Activated naive CD8-positive, alpha-beta T cell treated with anti-CD3 and anti-CD28 coated beads, Interleukin-2, amount 10 ng/mL, durations not matched to agents 7 days and 5 days (primary cell): ENCODE measurements around the gene ATXN1. TPM values are rescaled to one million over a fixed set of nuclear protein-coding genes. Genes with fewer than 3 reads are reported as not detected.

ENCODE experiments used
- ATAC-seq: fragments of 150-1000 bp; cut with Tn5 transposase; one replicate; pipeline ENCODE4 v1.10.0; 2021; ENCODE audit warnings: low read depth, moderate library complexity
- POLR2A ChIA-PET: fragments of 350-600 bp; sonication (Branson Sonifier 250); formaldehyde crosslinking; loops from one replicate; lab custom pipeline; 2021; ENCODE audit warnings: antibody characterized with exemption; lab: Charles Lee
- DNase-seq: peaks from one replicate; pipeline ENCODE4 v3.0.0; 2021
- H3K27ac Mint-ChIP-seq: one replicate; pipeline ENCODE4 v1.8.0; 2022; ENCODE audit warnings: mild to moderate bottlenecking, mixed read lengths
- H3K27me3 Mint-ChIP-seq: one replicate; pipeline ENCODE4 v1.8.0; 2022; ENCODE audit warnings: mild to moderate bottlenecking, moderate library complexity, mixed read lengths
- H3K36me3 Mint-ChIP-seq: one replicate; pipeline ENCODE4 v1.8.0; 2021; ENCODE audit warnings: mild to moderate bottlenecking, mixed read lengths
- H3K4me1 Mint-ChIP-seq: one replicate; pipeline ENCODE4 v1.8.0; 2021; ENCODE audit warnings: mixed read lengths
- H3K4me3 Mint-ChIP-seq: one replicate; pipeline ENCODE4 v1.8.0; 2022; ENCODE audit warnings: mild to moderate bottlenecking, moderate library complexity, mixed read lengths
- H3K9me3 Mint-ChIP-seq: one replicate; pipeline ENCODE4 v1.8.0; 2021; ENCODE audit warnings: mixed read lengths
- total RNA-seq, 2 experiments: library from RNA; stranded (reverse); gene quantifications; one replicate each; pipeline ENCODE4 v1.2.3, GENCODE V29; 2021

The ATXN1 gene
- total RNA-seq, 2 experiments from 2014 or later, result 63.6 to 67.2 TPM

DNA sequence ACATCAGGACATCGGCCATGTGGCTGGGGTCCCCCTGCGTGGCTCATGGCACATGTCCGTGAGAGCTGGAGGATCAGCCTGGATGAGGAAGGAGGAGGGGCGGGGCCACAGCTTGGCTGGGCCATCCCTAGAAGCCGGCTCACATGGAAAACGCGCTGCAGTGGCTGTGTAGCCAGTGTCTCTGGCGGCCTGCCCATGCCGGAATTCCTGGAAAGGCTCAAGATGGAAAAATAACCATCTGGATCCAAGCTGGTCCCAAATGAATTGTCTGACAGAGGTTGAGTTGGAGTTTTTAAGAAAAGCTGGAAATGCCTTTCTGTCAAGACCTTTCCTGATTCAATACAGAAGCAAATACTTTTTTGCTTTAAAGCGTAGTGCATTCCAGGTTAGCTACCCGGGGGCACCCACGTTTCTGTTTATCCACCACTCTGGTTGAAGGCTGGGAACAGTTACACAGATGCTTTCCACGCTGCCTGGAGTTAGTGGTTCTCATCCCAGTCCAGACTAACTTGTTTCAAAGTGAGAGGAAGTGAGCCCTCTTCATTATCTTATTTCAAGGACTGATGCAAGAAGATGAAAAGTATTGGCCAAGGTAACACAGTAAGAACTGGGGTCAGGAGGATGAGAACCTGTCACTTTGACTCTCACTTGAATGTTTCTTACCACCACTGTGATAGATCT lies 423.8 kb downstream of the ATXN1 start:
- POLR2A ChIA-PET, result interaction anchor here (0.9 kb wide), 1 partner anchor 426 kb away, joined by 3 read pairs; no protein-coding TSS in a partner anchor
- Mint-ChIP-seq H3K36me3 (no peaks in the 10 kb centered on the region), H3K27me3 (no peaks in the 10 kb centered on the region), H3K9me3 (no peaks in the 10 kb centered on the region), H3K4me1 (no peaks in the 10 kb centered on the region), H3K4me3 (no peak overlapping the region), H3K27ac (no peak overlapping the region)
- no peak for ATAC-seq
- no peak for DNase-seq

DNA sequence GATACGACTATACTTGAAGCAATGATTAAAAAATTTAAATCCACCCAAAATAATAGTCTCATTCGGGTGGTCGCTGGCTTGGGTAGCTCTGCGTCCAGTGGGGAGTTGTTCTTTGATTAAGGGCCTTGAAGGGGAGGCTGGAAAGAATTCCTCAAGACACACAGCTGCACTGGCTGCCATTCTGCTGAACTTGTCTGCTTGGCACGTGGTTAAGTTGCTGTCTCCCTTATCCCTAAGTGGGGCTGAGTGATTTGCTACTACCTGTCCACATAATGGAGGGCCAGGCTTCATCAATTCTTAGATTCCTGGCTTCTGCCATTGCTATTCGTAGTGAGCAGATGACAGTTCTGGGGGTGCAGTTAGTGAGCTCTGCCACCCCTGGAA lies 424.4 kb downstream of the ATXN1 start:
- POLR2A ChIA-PET, result interaction anchor here (0.9 kb wide), 1 partner anchor 426 kb away, joined by 3 read pairs; no protein-coding TSS in a partner anchor
- Mint-ChIP-seq H3K27me3 (no peaks in the 10 kb centered on the region), H3K4me3 (no peak overlapping the region)

DNA sequence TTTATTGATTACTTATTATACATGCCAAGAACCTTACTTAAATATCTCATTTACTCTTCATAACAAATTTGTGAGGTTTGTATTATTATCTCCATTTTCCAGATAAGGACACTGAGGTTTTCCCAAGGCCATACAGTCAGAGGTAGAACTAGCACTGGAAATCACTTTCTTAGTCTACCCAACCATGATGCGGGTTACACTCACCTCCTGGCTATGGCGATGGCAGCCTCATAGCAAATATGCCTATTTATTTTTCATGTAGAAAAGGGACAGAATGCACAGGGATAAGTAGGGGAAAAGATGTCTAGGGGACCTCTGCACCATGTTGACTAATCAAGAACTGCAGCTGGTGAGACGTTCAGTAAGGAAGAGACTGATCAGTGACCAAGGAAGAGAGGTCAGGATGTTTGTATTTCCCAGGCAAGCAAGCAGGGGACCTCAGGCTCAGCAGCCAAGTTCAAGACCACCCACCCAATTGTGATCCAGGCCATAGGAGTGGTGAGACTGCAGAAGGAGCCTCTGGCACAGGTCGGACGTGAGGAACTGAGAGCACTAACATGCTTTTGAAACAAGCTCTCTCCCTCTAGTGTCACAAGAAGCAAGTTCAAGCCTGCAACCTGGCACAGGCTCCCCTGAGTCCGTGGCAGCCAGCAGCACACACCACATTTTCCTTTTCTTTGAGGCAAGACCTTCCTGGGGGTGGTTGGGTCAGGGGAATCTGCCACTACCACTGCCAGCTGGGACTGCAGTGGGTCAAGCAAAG lies 425.0 kb downstream of the ATXN1 start:
- POLR2A ChIA-PET, result interaction anchor here (0.9 kb wide), 1 partner anchor 427 kb away, joined by 3 read pairs; no protein-coding TSS in a partner anchor
- DNase-seq (no peak), ATAC-seq (no peak)
- H3K27ac Mint-ChIP-seq, result no peak overlapping the region
- H3K27me3 Mint-ChIP-seq, result no peaks in the 10 kb centered on the region
- no peaks in the 10 kb centered on the region for H3K9me3 Mint-ChIP-seq
- H3K36me3 Mint-ChIP-seq, result no peaks in the 10 kb centered on the region
- no peak overlapping the region for H3K4me3 Mint-ChIP-seq
- no peaks in the 10 kb centered on the region for H3K4me1 Mint-ChIP-seq

More for the DNA sequence above, 424.4 kb downstream of the ATXN1 start:
- DNase-seq (no peak), ATAC-seq (no peak)
- Mint-ChIP-seq H3K4me1 (no peaks in the 10 kb centered on the region), H3K36me3 (no peaks in the 10 kb centered on the region), H3K27ac (no peak overlapping the region), H3K9me3 (no peaks in the 10 kb centered on the region)

DNA sequence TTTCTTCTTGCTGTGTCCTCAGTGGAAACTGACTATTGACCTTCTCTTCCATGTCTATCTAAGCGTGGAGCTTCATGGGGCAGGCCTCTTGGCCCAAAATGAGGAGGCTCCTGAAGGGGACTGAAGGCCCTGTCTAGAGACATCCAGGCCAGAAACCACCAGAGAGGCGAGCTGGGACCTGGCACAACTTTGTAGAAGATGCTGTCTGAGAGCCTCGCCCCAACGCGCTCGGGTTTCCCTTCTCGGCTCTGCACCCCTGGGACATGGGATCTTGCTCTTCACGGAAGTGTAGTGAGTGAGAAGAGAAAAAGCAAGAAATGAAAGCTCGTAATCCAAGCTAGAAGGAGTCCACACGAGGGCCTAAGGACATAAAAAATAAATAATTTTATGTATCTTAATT lies 426.1 kb downstream of the ATXN1 start:
- Mint-ChIP-seq H3K9me3 (no peaks in the 10 kb centered on the region), H3K4me3 (no peak overlapping the region), H3K27ac (no peak overlapping the region), H3K36me3 (no peaks in the 10 kb centered on the region), H3K27me3 (no peaks in the 10 kb centered on the region), H3K4me1 (no peaks in the 10 kb centered on the region)
- POLR2A ChIA-PET, result no interaction called here
- ATAC-seq (no peak), DNase-seq (no peak)

DNA sequence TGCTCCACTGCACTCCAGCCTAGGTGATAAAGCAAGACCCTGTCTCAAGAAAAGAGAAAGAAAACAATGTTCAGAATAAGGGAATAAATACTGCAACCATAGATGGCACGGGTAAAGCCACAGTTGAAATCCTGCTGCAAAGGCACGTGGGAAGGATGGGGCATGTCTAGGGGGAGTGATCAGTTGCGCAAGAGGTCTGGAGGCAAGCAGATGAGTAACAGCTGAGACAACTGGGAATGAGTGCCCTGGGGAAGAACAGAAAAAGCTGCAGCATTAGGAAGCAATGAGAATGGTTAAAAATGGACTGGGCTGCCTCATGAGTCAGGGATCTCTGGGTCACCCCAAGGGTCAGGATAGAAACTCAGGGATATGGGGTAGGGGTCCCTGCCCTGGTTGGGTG lies 426.6 kb downstream of the ATXN1 start:
- H3K27me3 Mint-ChIP-seq, result no peaks in the 10 kb centered on the region
- POLR2A ChIA-PET, result no interaction called here
- ATAC-seq (no peak), DNase-seq (no peak)
- no peaks in the 10 kb centered on the region for H3K9me3 Mint-ChIP-seq
- no peaks in the 10 kb centered on the region for H3K36me3 Mint-ChIP-seq
- no peaks in the 10 kb centered on the region for H3K4me1 Mint-ChIP-seq
- H3K27ac Mint-ChIP-seq, result no peak overlapping the region
- no peak overlapping the region for H3K4me3 Mint-ChIP-seq

DNA sequence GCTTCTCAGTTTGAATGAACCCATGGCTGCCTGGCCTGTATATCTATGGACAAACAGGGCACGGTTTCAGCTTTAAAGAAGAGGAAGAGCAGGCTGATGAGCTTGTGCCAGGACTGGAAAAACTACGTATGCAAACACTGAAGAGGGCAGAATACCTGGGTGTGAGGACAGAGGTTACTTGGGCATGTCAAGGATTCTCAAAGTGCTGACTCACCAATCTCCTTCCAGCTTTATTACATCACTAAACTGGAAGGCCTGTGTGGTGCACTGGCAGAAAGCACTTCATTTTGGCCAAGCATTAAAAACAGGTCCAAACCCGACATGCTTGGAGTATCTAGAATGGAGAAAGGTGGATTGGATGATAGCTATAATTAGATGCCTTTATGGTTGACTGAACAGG lies 427.7 kb downstream of the ATXN1 start:
- ATAC-seq, result no peak
- Mint-ChIP-seq H3K9me3 (no peaks in the 10 kb centered on the region), H3K27me3 (no peaks in the 10 kb centered on the region), H3K27ac (no peak overlapping the region), H3K4me3 (no peak overlapping the region), H3K4me1 (no peaks in the 10 kb centered on the region), H3K36me3 (no peaks in the 10 kb centered on the region)
- POLR2A ChIA-PET, result no interaction called here
- DNase-seq, result no peak

DNA sequence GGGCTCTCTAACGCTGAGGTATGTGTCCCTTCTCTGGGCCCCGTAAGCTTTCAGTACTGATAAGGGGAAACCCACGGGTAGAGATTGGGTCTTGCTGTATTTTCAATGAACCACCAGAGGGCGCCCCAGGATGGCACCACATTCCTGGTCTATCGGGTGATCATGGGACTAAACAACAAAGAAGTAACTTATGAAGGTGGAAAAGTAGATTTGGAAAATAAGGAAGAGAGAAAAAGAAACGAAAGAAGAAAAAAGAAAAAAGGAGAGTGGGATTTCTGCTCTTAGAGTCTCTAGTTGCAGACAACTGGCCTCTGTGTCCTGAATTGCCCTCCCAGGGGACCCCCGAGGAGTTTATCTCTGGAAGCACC lies 429.1 kb downstream of the ATXN1 start:
- Mint-ChIP-seq H3K9me3 (no peaks in the 10 kb centered on the region), H3K27ac (no peak overlapping the region), H3K36me3 (no peaks in the 10 kb centered on the region), H3K27me3 (no peaks in the 10 kb centered on the region), H3K4me1 (no peaks in the 10 kb centered on the region), H3K4me3 (no peak overlapping the region)
- POLR2A ChIA-PET, result interaction anchor here (0.5 to 1.9 kb wide), 4 partner anchors 10 to 431 kb away, joined by 3 to 11 read pairs (median 5); partner anchors contain the start of gene ATXN1
- peak; percentile 71 for DNase-seq
- ATAC-seq, result peak; percentile 91

DNA sequence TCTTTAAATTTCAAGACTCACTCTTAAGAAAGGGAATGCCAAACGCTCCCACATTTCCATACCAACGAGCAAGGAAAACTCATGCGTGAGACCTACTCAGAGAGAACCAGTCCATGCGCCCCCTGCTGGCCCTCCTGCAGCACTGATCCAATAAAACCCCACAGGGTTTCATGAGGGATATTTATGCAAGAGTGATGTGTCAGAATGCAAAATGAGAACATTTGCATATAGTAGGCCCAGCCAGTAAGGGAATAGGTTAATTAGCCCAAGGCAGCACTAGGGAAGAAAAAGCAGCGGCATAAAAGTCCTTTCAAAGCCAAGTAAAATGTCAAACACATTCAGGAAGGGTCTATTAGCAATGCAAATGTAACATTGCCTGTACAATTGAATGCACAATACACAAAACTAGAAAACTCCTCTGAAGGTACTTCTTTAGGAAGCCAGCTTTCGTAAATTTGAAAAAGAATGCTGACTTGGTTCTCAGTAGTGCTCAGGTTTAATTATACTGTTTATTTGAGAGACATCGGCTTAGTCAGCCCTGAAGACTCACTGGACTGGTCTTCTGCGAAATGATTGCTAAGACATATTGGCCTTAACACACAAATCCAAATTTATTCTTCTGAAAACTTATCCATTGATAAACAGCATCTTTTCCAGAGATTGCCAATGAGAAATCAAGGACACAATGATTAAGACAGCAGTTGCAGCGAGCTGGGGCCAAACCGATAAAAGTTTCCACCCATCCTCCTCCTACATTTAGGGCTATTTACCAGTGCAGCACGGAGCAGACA lies 429.7 kb downstream of the ATXN1 start:
- peaks cover 3% of the 10 kb centered on the region for H3K36me3 Mint-ChIP-seq
- POLR2A ChIA-PET, result interaction anchor here (0.5 to 1.9 kb wide), 4 partner anchors 9 to 432 kb away, joined by 3 to 11 read pairs (median 5); partner anchors contain the start of gene ATXN1
- H3K4me3 Mint-ChIP-seq, result no peak overlapping the region

DNA sequence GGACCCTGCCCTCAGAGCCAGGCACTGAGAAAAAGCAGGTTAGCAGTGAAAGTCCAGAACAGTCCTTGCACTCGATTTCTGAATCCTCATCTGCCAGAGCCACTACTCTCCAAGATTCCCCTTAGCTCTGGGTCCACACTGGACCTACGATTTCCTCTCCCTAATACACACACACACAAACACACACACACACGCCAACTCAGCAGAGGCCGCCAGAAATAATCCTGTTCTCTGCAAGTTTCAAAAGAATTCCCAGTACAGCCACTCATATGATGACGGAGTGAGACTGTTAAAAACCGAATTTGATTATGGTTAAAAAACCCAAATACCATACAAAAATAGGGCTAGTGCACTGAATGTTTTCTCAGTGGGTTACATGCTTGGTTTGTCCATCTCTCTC lies 432.0 kb downstream of the ATXN1 start:
- DNase-seq, result no peak
- H3K4me1 Mint-ChIP-seq, result peaks cover 10% of the 10 kb centered on the region
- H3K27me3 Mint-ChIP-seq, result no peaks in the 10 kb centered on the region
- H3K4me3 Mint-ChIP-seq, result no peak overlapping the region
- ATAC-seq, result no peak
- POLR2A ChIA-PET, result no interaction called here
- H3K27ac Mint-ChIP-seq, result no peak overlapping the region
- peaks cover 1% of the 10 kb centered on the region for H3K9me3 Mint-ChIP-seq
- peaks cover 17% of the 10 kb centered on the region for H3K36me3 Mint-ChIP-seq

More for the DNA sequence above, 429.7 kb downstream of the ATXN1 start:
- H3K27me3 Mint-ChIP-seq, result no peaks in the 10 kb centered on the region
- H3K9me3 Mint-ChIP-seq, result no peaks in the 10 kb centered on the region
- H3K4me1 Mint-ChIP-seq, result no peaks in the 10 kb centered on the region
- DNase-seq (peak; percentile 69), ATAC-seq (peak; percentile 44)
- H3K27ac Mint-ChIP-seq, result no peak overlapping the region

DNA sequence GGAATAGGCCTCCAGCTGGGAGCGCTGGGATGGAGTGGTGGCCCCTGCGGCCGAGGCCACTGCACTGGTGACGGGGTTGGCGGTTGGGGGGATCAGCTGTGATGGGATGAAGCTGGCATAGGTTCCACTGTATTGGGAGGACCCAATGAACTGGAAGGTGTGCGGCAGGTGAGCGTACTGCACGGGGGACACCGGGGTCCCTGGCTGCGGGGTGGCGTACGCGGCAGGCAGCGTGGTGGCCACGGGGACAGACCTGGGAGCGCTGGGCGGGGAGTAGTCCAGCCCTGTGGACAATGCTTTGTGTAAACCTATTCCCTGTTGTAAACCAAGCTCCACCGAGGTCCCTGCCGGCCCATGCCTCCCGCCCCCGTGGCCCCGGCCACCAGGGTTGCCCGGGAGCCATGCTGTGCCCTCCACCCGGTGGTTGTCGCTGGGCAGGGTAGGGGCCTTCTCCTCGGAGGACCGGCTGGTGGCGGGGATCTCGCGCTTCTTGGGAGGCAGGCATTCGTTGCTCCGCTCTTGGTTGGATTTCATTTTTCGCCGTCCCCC lies 433.4 kb downstream of the ATXN1 start:
- H3K4me1 Mint-ChIP-seq, result peaks cover 16% of the 10 kb centered on the region
- POLR2A ChIA-PET, result no interaction called here
- no peak for ATAC-seq
- no peak overlapping the region for H3K4me3 Mint-ChIP-seq
- H3K27ac Mint-ChIP-seq, result no peak overlapping the region
- no peak for DNase-seq
- peaks cover 1% of the 10 kb centered on the region for H3K9me3 Mint-ChIP-seq
- peaks cover 17% of the 10 kb centered on the region for H3K36me3 Mint-ChIP-seq
- H3K27me3 Mint-ChIP-seq, result no peaks in the 10 kb centered on the region

DNA sequence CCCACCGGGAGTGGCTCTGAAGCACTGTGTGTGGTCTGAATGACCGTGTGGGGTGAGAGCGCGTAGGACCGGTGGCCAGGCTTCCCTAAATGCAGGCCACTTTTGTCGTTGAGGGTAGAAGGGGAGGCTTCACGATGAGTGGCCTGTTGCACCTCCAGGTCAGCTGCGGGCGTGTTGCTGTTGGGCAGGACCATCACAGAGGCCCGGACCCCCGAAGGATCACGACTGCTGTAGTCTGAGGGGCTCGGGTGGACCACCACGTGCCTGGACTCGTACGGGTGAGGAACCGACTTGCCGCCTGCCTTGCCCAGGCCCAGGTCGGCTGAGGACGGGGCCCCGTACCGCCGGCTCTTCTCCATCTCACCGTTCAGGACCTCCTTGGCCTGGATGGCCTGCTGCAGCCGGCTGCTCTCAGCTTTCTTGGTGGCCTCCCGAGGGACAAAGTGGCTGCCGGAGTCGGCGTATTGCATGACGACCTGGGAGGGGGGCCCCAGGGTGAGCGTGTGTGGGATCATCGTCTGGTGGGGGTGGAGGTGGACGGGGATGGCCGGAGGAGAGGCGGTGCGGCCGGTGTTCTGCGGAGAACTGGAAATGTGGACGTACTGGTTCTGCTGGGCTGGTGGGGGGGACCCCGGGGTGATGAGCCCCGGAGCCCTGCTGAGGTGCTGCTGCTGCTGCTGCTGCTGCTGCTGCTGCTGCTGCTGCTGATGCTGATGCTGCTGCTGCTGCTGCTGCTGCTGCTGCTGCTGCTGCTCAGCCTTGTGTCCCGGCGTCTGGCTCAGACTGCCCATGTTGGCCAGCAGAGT lies 434.1 kb downstream of the ATXN1 start:
- Mint-ChIP-seq H3K4me3 (no peak overlapping the region), H3K36me3 (peaks cover 17% of the 10 kb centered on the region), H3K4me1 (peaks cover 23% of the 10 kb centered on the region), H3K27ac (no peak overlapping the region), H3K27me3 (no peaks in the 10 kb centered on the region), H3K9me3 (peaks cover 1% of the 10 kb centered on the region)
- POLR2A ChIA-PET, result no interaction called here
- ATAC-seq (no peak), DNase-seq (no peak)

DNA sequence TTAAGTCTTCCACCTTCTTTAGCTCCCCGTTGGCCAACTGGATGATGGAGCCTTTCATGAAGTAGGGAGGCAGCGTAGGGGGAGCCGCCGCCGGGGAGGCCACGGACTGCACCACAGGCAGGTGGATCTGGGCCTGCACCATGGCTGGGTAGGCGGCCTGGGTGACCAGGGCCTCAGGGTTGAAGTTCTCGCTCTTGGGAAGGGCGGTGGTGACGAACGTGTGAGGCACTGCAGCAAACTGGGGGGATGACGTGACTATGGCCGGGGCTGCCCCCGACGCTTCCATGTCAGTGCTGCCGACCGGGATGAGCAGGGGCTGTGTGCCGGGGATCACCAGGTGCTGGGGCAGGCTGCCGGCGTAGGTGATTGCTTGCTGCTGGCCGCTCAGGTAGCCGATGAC lies 434.7 kb downstream of the ATXN1 start:
- ATAC-seq, result no peak
- Mint-ChIP-seq H3K27me3 (no peaks in the 10 kb centered on the region), H3K4me3 (no peak overlapping the region), H3K27ac (no peak overlapping the region), H3K4me1 (peaks cover 26% of the 10 kb centered on the region), H3K36me3 (peaks cover 17% of the 10 kb centered on the region), H3K9me3 (peaks cover 1% of the 10 kb centered on the region)
- POLR2A ChIA-PET, result no interaction called here
- DNase-seq, result no peak
